Rectal smooth muscle tissue (tissue), 1 donor: ENCODE results near the gene AUP1.
A peak's percentile ranks its signal among the peaks of the same experiment; 100 is the strongest.

Experiments used
- H3K27ac ChIP-seq: one replicate; pipeline ENCODE4 v1.7.0; 2013; ENCODE audit warnings: low read depth, low read length, inconsistent platforms
- H3K27me3 ChIP-seq: one replicate; pipeline ENCODE4 v1.7.0; 2013; ENCODE audit warnings: low read length; ENCODE audit not compliant: control insufficient read depth, insufficient read depth
- H3K36me3 ChIP-seq: one replicate; pipeline ENCODE4 v1.7.0; 2013; ENCODE audit warnings: low read length; ENCODE audit not compliant: control insufficient read depth, insufficient read depth
- H3K4me1 ChIP-seq: one replicate; pipeline ENCODE4 v1.7.0; 2013; ENCODE audit warnings: low read length; ENCODE audit not compliant: control insufficient read depth, insufficient read depth
- H3K4me3 ChIP-seq: one replicate; pipeline ENCODE4 v1.7.0; 2013; ENCODE audit warnings: low read length
- H3K9ac ChIP-seq: one replicate; pipeline ENCODE4 v1.7.0; 2013; ENCODE audit warnings: low read length

The AUP1 gene

GRCh38 chr2:74529357-74530238 is at the start of gene AUP1, which contains the start of gene HTRA2:
TSS of gene AUP1 (minus strand) at chr2:74529706. CDS start at chr2:74529629, 77 bp downstream.
TSS of gene HTRA2 (plus strand) at chr2:74529933. CDS start at chr2:74530007, 74 bp downstream.
- Histone ChIP-seq H3K27me3 (no peaks in the 10 kb centered on the region), H3K4me3 (peak within 1 kb of the TSS; percentile 98), H3K4me1 (peaks cover 16% of the 10 kb centered on the region), H3K9ac (peak within 1 kb of the TSS; percentile 96), H3K27ac (peak within 1 kb of the TSS; percentile 90), H3K36me3 (peaks cover 25% of the 10 kb centered on the region)

GRCh38 chr2:74578408-74578807 is 48.9 kb upstream of the AUP1 start:
- Histone ChIP-seq H3K4me3 (no peak overlapping the region), H3K36me3 (no peaks in the 10 kb centered on the region), H3K9ac (no peak overlapping the region), H3K27ac (no peak overlapping the region), H3K27me3 (no peaks in the 10 kb centered on the region), H3K4me1 (no peaks in the 10 kb centered on the region)

GRCh38 chr2:74577448-74577847 is 47.9 kb upstream of the AUP1 start:
- Histone ChIP-seq H3K27ac (no peak overlapping the region), H3K9ac (no peak overlapping the region), H3K4me3 (no peak overlapping the region), H3K27me3 (no peaks in the 10 kb centered on the region), H3K4me1 (no peaks in the 10 kb centered on the region), H3K36me3 (no peaks in the 10 kb centered on the region)

GRCh38 chr2:74576863-74577229 is 47.3 kb upstream of the AUP1 start:
- no peaks in the 10 kb centered on the region for H3K27me3 ChIP-seq
- H3K27ac ChIP-seq: no peak overlapping the region
- H3K4me1 ChIP-seq: no peaks in the 10 kb centered on the region
- H3K4me3 ChIP-seq: no peak overlapping the region
- no peak overlapping the region for H3K9ac ChIP-seq
- no peaks in the 10 kb centered on the region for H3K36me3 ChIP-seq

GRCh38 chr2:74576211-74576862 is 46.8 kb upstream of the AUP1 start:
- Histone ChIP-seq H3K27me3 (no peaks in the 10 kb centered on the region), H3K4me1 (no peaks in the 10 kb centered on the region), H3K9ac (no peak overlapping the region), H3K27ac (no peak overlapping the region), H3K36me3 (no peaks in the 10 kb centered on the region), H3K4me3 (no peak overlapping the region)

GRCh38 chr2:74575320-74575719 is 45.8 kb upstream of the AUP1 start:
- Histone ChIP-seq H3K4me1 (no peaks in the 10 kb centered on the region), H3K27ac (no peak overlapping the region)

GRCh38 chr2:74573747-74574562 is 44.4 kb upstream of the AUP1 start:
- no peaks in the 10 kb centered on the region for H3K4me1 ChIP-seq
- no peak overlapping the region for H3K9ac ChIP-seq
- H3K36me3 ChIP-seq: no peaks in the 10 kb centered on the region
- no peak overlapping the region for H3K4me3 ChIP-seq
- H3K27ac ChIP-seq: no peak overlapping the region
- no peaks in the 10 kb centered on the region for H3K27me3 ChIP-seq

More at GRCh38 chr2:74575320-74575719, 45.8 kb upstream of the AUP1 start:
- H3K36me3 ChIP-seq: no peaks in the 10 kb centered on the region
- H3K27me3 ChIP-seq: no peaks in the 10 kb centered on the region
- H3K9ac ChIP-seq: no peak overlapping the region
- no peak overlapping the region for H3K4me3 ChIP-seq

- H3K4me3 ChIP-seq: no peak overlapping the region
- no peaks in the 10 kb centered on the region for H3K4me1 ChIP-seq
- no peaks in the 10 kb centered on the region for H3K36me3 ChIP-seq
- H3K9ac ChIP-seq: no peak overlapping the region
- no peak overlapping the region for H3K27ac ChIP-seq
- H3K27me3 ChIP-seq: no peaks in the 10 kb centered on the region
Observed at GRCh38 chr2:74572178-74572925, 42.8 kb upstream of the AUP1 start.

GRCh38 chr2:74571058-74571457 is 41.6 kb upstream of the AUP1 start:
- H3K27me3 ChIP-seq: no peaks in the 10 kb centered on the region
- no peaks in the 10 kb centered on the region for H3K4me1 ChIP-seq
- no peak overlapping the region for H3K9ac ChIP-seq
- H3K36me3 ChIP-seq: no peaks in the 10 kb centered on the region
- no peak overlapping the region for H3K4me3 ChIP-seq
- H3K27ac ChIP-seq: no peak overlapping the region

- no peaks in the 10 kb centered on the region for H3K4me1 ChIP-seq
- H3K9ac ChIP-seq: no peak overlapping the region
- H3K27me3 ChIP-seq: no peaks in the 10 kb centered on the region
- H3K27ac ChIP-seq: no peak overlapping the region
- H3K36me3 ChIP-seq: no peaks in the 10 kb centered on the region
- no peak overlapping the region for H3K4me3 ChIP-seq
Observed at GRCh38 chr2:74569686-74570085, 40.2 kb upstream of the AUP1 start.

GRCh38 chr2:74567881-74568280 is 38.4 kb upstream of the AUP1 start:
- Histone ChIP-seq H3K27me3 (no peaks in the 10 kb centered on the region), H3K27ac (no peak overlapping the region), H3K4me1 (no peaks in the 10 kb centered on the region), H3K36me3 (no peaks in the 10 kb centered on the region), H3K4me3 (no peak overlapping the region), H3K9ac (no peak overlapping the region)

- H3K4me1 ChIP-seq: no peaks in the 10 kb centered on the region
- H3K27ac ChIP-seq: no peak overlapping the region
- no peak overlapping the region for H3K9ac ChIP-seq
- no peaks in the 10 kb centered on the region for H3K27me3 ChIP-seq
- H3K36me3 ChIP-seq: no peaks in the 10 kb centered on the region
- H3K4me3 ChIP-seq: no peak overlapping the region
Observed at GRCh38 chr2:74566754-74567085, 37.2 kb upstream of the AUP1 start.
